K562 (cell line): Measurements from ENCODE around the gene PPA1. TPM values are rescaled to one million over a fixed set of nuclear protein-coding genes. Genes with fewer than 3 reads are reported as not detected.

Experiments
- ATF1 ChIP-seq, 2 experiments: fragments of 450-650 bp in 1 of 2; IDR thresholded peaks; 2 replicates each; pipeline ENCODE4 v1.6.1; 2016; ENCODE audit warnings: missing compliant biosample characterization in 1 of 2, missing genetic modification characterization in 1 of 2
- ATF2 ChIP-seq: sonication (generic); formaldehyde crosslinking; IDR thresholded peaks from 2 replicates; pipeline ENCODE4 v1.8.1; 2022; ENCODE audit warnings: missing genetic modification reagents
- CBFB ChIP-seq: sonication (generic); formaldehyde crosslinking; IDR thresholded peaks from 2 replicates; pipeline ENCODE4 v1.4.0; 2020; ENCODE audit warnings: mild to moderate bottlenecking, missing genetic modification reagents
- CREB5 ChIP-seq: fragments of 250-450 bp; sonication (Bioruptor Pico); IDR thresholded peaks from 2 replicates; pipeline ENCODE4 v1.5.0; 2020; ENCODE audit warnings: mild to moderate bottlenecking
- CTBP1 ChIP-seq: fragments of 450-650 bp; IDR thresholded peaks from 2 replicates; pipeline ENCODE4 v1.6.1; 2016; ENCODE audit warnings: borderline replicate concordance
- ELF2 ChIP-seq: fragments of 250-450 bp; sonication (Bioruptor Pico); IDR thresholded peaks from 2 replicates; pipeline ENCODE4 v1.5.0; 2021; ENCODE audit warnings: mild to moderate bottlenecking
- GATA2 ChIP-seq: sonication (generic); formaldehyde crosslinking; IDR thresholded peaks from 2 replicates; pipeline ENCODE4 v1.4.0; 2020; ENCODE audit warnings: mild to moderate bottlenecking, missing genetic modification reagents
- HDAC8 ChIP-seq: fragments of 450-650 bp; IDR thresholded peaks from 2 replicates; pipeline ENCODE4 v1.6.1; 2016; ENCODE audit warnings: mild to moderate bottlenecking, missing genetic modification characterization, moderate library complexity, missing compliant biosample characterization
- HMG20B ChIP-seq: fragments of 250-450 bp; sonication (Bioruptor Pico); IDR thresholded peaks from 2 replicates; pipeline ENCODE4 v1.5.0; 2021; ENCODE audit warnings: mild to moderate bottlenecking
- KHSRP ChIP-seq: fragments of 450-650 bp; IDR thresholded peaks from 2 replicates; pipeline ENCODE4 v1.6.1; 2017
- KLF16 ChIP-seq: IDR thresholded peaks from 2 replicates; pipeline ENCODE4 v1.6.1; 2016; ENCODE audit warnings: antibody characterized with exemption
- LARP7 ChIP-seq: fragments of 450-650 bp; IDR thresholded peaks from 2 replicates; pipeline ENCODE4 v1.6.1; 2016
- NEUROD1 ChIP-seq: fragments of 150-350 bp; IDR thresholded peaks from 2 replicates; pipeline ENCODE4 v1.6.1; 2014; ENCODE audit warnings: borderline replicate concordance, low read length, low read depth; ENCODE audit not compliant: partially characterized antibody
- NR2C1 ChIP-seq, 2 experiments: fragments of 450-650 bp; IDR thresholded peaks; 2 replicates each; pipeline ENCODE4 v1.6.1; 2017; ENCODE audit warnings: mild to moderate bottlenecking in 2 of 2, antibody characterized with exemption in 1 of 2, inconsistent platforms in 1 of 2, missing compliant biosample characterization in 1 of 2, missing genetic modification characterization in 1 of 2
- NR3C1 ChIP-seq: sonication (generic); formaldehyde crosslinking; IDR thresholded peaks from 2 replicates; pipeline ENCODE4 v1.8.1; 2022; ENCODE audit warnings: missing genetic modification reagents
- PRMT5 ChIP-seq: sonication (generic); formaldehyde crosslinking; IDR thresholded peaks from 2 replicates; pipeline ENCODE4 v1.5.0; 2020; ENCODE audit warnings: missing genetic modification reagents
- RBM22 ChIP-seq: fragments of 200-400 bp; formaldehyde crosslinking; IDR thresholded peaks from 2 replicates; pipeline ENCODE4 v1.6.1; 2018; ENCODE audit warnings: low read length, low read depth; ENCODE audit not compliant: poor library complexity, severe bottlenecking
- SMARCE1 ChIP-seq: fragments of 450-650 bp; IDR thresholded peaks from 2 replicates; pipeline ENCODE4 v1.7.1; 2016; ENCODE audit warnings: mild to moderate bottlenecking
- TCF3 ChIP-seq: sonication (generic); formaldehyde crosslinking; IDR thresholded peaks from 2 replicates; pipeline ENCODE4 v1.4.0; 2020; ENCODE audit warnings: mild to moderate bottlenecking, missing genetic modification reagents
- THAP7 ChIP-seq: fragments of 250-450 bp; sonication (Bioruptor Pico); IDR thresholded peaks from 2 replicates; pipeline ENCODE4 v1.5.0; 2021
- ZNF140 ChIP-seq: fragments of 250-450 bp; sonication (Bioruptor Pico); IDR thresholded peaks from 2 replicates; pipeline ENCODE4 v1.8.0; 2021; ENCODE audit warnings: moderate library complexity, mild to moderate bottlenecking, inconsistent platforms
- ZNF175 ChIP-seq: fragments of 200-800 bp; sonication (Bioruptor generic); IDR thresholded peaks from 2 replicates; pipeline ENCODE4 v1.6.1; 2016; ENCODE audit warnings: low read depth, mild to moderate bottlenecking, missing genetic modification characterization, missing compliant biosample characterization
- ZNF740 ChIP-seq, 3 experiments: fragments of 200-800 bp in 1 of 3; sonication (Bioruptor generic) in 1 of 3; sonication (generic) in 1 of 3; formaldehyde crosslinking in 1 of 3; IDR thresholded peaks; 2 replicates each; pipeline versions ENCODE4 v1.6.1 to v1.8.0; 2016 to 2022; ENCODE audit warnings: mild to moderate bottlenecking in 2 of 3, missing compliant biosample characterization in 2 of 3, missing genetic modification characterization in 2 of 3, missing genetic modification reagents in 1 of 3
- polyA plus RNA-seq, 8 experiments: library from polyadenylated mRNA; depleted of rRNA in 4 of 8; stranded (reverse) in 5 of 8; unstranded in 3 of 8; fragments of >200 nt; fragmentation: Nextera tagmentation in 2 of 8; fragmentation: Illumina TruSeq in 1 of 8; extraction: Ambion mirVana in 2 of 8; extraction: Trizol in 1 of 8; gene quantifications; 2 replicates each; pipeline versions ENCODE4 v1.2.1 to v1.2.3, GENCODE V29; 2011 to 2014; ENCODE audit warnings: inconsistent platforms in 1 of 8, missing spikeins in 1 of 8
- total RNA-seq, 7 experiments: library from RNA; depleted of rRNA in 6 of 7; stranded (reverse); fragments of >200 nt in 6 of 7; fragmentation: Illumina TruSeq in 2 of 7; extraction: Trizol in 2 of 7; gene quantifications; 2 replicates each; pipeline versions ENCODE4 v1.2.1 to v1.2.3, GENCODE V29; 2011 to 2021; ENCODE audit warnings: low replicate concordance in 1 of 7

PPA1 gene
- total and polyA plus RNA-seq, 9 of the 15 experiments (the other 6 are each of a cell fraction or from before 2014, with no cell fraction given), result 301 to 635 (median 471) TPM

GRCh38 chr10:70232155-70232858 lies 922 bp downstream of the PPA1 start (continued):
- TF ChIP-seq GATA2 (CRISPR knock-in tag), result peak; percentile 84
- TF ChIP-seq NEUROD1, result no peak
- no peak for TF ChIP-seq KHSRP
- no peak for TF ChIP-seq THAP7 (CRISPR knock-in tag)
- TF ChIP-seq ATF1 (CRISPR knock-in tag; IDR thresholded peaks at IDR 0.05), result no peak
- TF ChIP-seq ATF1 (tag; IDR thresholded peaks at IDR 0.05), result peak; percentile 84
- no peak for TF ChIP-seq ZNF140 (CRISPR knock-in tag)
- no peak for TF ChIP-seq NR2C1 (IDR thresholded peaks at IDR 0.05)
- no peak for TF ChIP-seq NR2C1 (tag; IDR thresholded peaks at IDR 0.05)
- TF ChIP-seq ZNF740 (CRISPR knock-in tag; IDR thresholded peaks at IDR 0.05), result peak; percentile 18; the same call in 1 of the 2 replicates
- TF ChIP-seq ZNF740 (tag; IDR thresholded peaks at IDR 0.05), result no peak
- TF ChIP-seq ATF2 (CRISPR knock-in tag), result peak; percentile 74; the same call in 1 of the 2 replicates
- no peak for TF ChIP-seq KLF16
- peak; percentile 77; the same call in 1 of the 2 replicates for TF ChIP-seq SMARCE1
- TF ChIP-seq HDAC8 (tag), result no peak
- no peak for TF ChIP-seq PRMT5 (CRISPR knock-in tag)
- peak; percentile 62; the same call in 1 of the 2 replicates for TF ChIP-seq CTBP1
- 0 out of 2 replicates have a peak, but pooled peaks have one; percentile 54 for TF ChIP-seq ZNF175 (CRISPR knock-in tag)
- TF ChIP-seq CBFB (CRISPR knock-in tag), result 0 out of 2 replicates have a peak, but pooled peaks have one; percentile 55
- TF ChIP-seq NR3C1, result no peak
- no peak for TF ChIP-seq LARP7
- TF ChIP-seq HMG20B (CRISPR knock-in tag), result no peak
- TF ChIP-seq ELF2, result no peak
- TF ChIP-seq TCF3 (CRISPR knock-in tag), result no peak
- TF ChIP-seq RBM22, result no peak
- no peak for TF ChIP-seq CREB5 (CRISPR knock-in tag)
- TF ChIP-seq, all 486 proteins: peak for 70
